ENCODE data around the gene TRIM50. TPM values are rescaled to one million over a fixed set of nuclear protein-coding genes. Genes with fewer than 3 reads are reported as not detected.
"Not testable (repeated sequence)": the region's sequence is repeated elsewhere in the genome, so short reads cannot be mapped to it uniquely, and the experiment has no call there.

Gene TRIM50
- total RNA-seq, 4 donors from 2014 or later = 0.41 TPM; not detected in 3

- TF ChIP-seq POLR2A (IDR thresholded peaks at IDR 0.05) = no peak
- no peak for TF ChIP-seq CTCF (IDR thresholded peaks at IDR 0.05 in 4 of 5, conservative IDR thresholded peaks at IDR 0.05 in 1 of 5)
- H3K36me3 ChIP-seq = peaks cover 0 to 36% of the 10 kb centered on the region in 2 donors
Observed at GRCh38 chr7:73303546-73303945, 24.3 kb downstream of the TRIM50 start.

GRCh38 chr7:73302846-73303245 is 25.0 kb downstream of the TRIM50 start:
- ATAC-seq; in situ Hi-C loops (cut with MboI; ENCODE audit: low sequenced_read_pairs in 4 of 4); H3K4me1 ChIP-seq; H3K4me3 ChIP-seq; intact Hi-C loops (cut with DNase I; ENCODE audit: low total_unique reads); H3K27ac ChIP-seq; H3K9me3 ChIP-seq; H3K27me3 ChIP-seq; DNase-seq: not testable (repeated sequence)
- peaks cover 0 to 36% of the 10 kb centered on the region in 2 donors for H3K36me3 ChIP-seq

More at GRCh38 chr7:73303546-73303945, 24.3 kb downstream of the TRIM50 start:
- Histone ChIP-seq H3K4me3 (no peak overlapping the region), H3K27me3 (no peaks in the 10 kb centered on the region), H3K4me1 (peaks cover 6 to 8% of the 10 kb centered on the region in 2 donors), H3K27ac (no peak overlapping the region), H3K9me3 (no peaks in the 10 kb centered on the region)
- intact Hi-C loops (cut with DNase I; ENCODE audit: low total_unique reads) = no loop called here
- in situ Hi-C loops (cut with MboI; ENCODE audit: low sequenced_read_pairs in 4 of 4) = no loop called here
- DNase-seq (no peak), ATAC-seq (no peak)

GRCh38 chr7:73301108-73301507 is 26.8 kb downstream of the TRIM50 start:
- peak in 1 of 2 donors; percentile 25 for ATAC-seq
- H3K4me3 ChIP-seq; H3K9me3 ChIP-seq; intact Hi-C loops (cut with DNase I; ENCODE audit: low total_unique reads); H3K27ac ChIP-seq; H3K4me1 ChIP-seq; in situ Hi-C loops (cut with MboI; ENCODE audit: low sequenced_read_pairs in 4 of 4); H3K27me3 ChIP-seq; DNase-seq: not testable (repeated sequence)
- H3K36me3 ChIP-seq = peaks cover 0 to 28% of the 10 kb centered on the region in 2 donors

GRCh38 chr7:73299812-73300211 is 28.1 kb downstream of the TRIM50 start:
- peaks cover 0 to 19% of the 10 kb centered on the region in 2 donors for H3K36me3 ChIP-seq
- DNase-seq; H3K27me3 ChIP-seq; H3K4me1 ChIP-seq; in situ Hi-C loops (cut with MboI; ENCODE audit: low sequenced_read_pairs in 4 of 4); H3K27ac ChIP-seq; intact Hi-C loops (cut with DNase I; ENCODE audit: low total_unique reads); H3K4me3 ChIP-seq; ATAC-seq; H3K9me3 ChIP-seq: not testable (repeated sequence)

- ATAC-seq; H3K36me3 ChIP-seq; in situ Hi-C loops (cut with MboI; ENCODE audit: low sequenced_read_pairs in 4 of 4); H3K4me3 ChIP-seq; DNase-seq; H3K9me3 ChIP-seq; H3K27ac ChIP-seq; H3K4me1 ChIP-seq; intact Hi-C loops (cut with DNase I; ENCODE audit: low total_unique reads); H3K27me3 ChIP-seq: not testable (repeated sequence)
Observed at GRCh38 chr7:73297706-73298105, 30.2 kb downstream of the TRIM50 start.

- DNase-seq; H3K9me3 ChIP-seq; H3K36me3 ChIP-seq; in situ Hi-C loops (cut with MboI; ENCODE audit: low sequenced_read_pairs in 4 of 4); H3K4me3 ChIP-seq; ATAC-seq; H3K27me3 ChIP-seq; intact Hi-C loops (cut with DNase I; ENCODE audit: low total_unique reads); H3K27ac ChIP-seq; H3K4me1 ChIP-seq: not testable (repeated sequence)
Observed at GRCh38 chr7:73297235-73297634, 30.6 kb downstream of the TRIM50 start.

- intact Hi-C loops (cut with DNase I; ENCODE audit: low total_unique reads); H3K9me3 ChIP-seq; H3K27me3 ChIP-seq; H3K36me3 ChIP-seq; H3K27ac ChIP-seq; H3K4me3 ChIP-seq; DNase-seq; H3K4me1 ChIP-seq; in situ Hi-C loops (cut with MboI; ENCODE audit: low sequenced_read_pairs in 4 of 4): not testable (repeated sequence)
- peak in 1 of 2 donors; percentile 41 for ATAC-seq
Observed at GRCh38 chr7:73277210-73277609, 50.7 kb downstream of the TRIM50 start.

GRCh38 chr7:73267813-73268212 is 60.1 kb downstream of the TRIM50 start:
- H3K27ac ChIP-seq; H3K4me3 ChIP-seq; H3K4me1 ChIP-seq; H3K9me3 ChIP-seq; DNase-seq; in situ Hi-C loops (cut with MboI; ENCODE audit: low sequenced_read_pairs in 4 of 4); H3K27me3 ChIP-seq; H3K36me3 ChIP-seq; ATAC-seq; intact Hi-C loops (cut with DNase I; ENCODE audit: low total_unique reads): not testable (repeated sequence)

- H3K4me3 ChIP-seq; DNase-seq; H3K9me3 ChIP-seq; intact Hi-C loops (cut with DNase I; ENCODE audit: low total_unique reads); H3K27ac ChIP-seq; H3K36me3 ChIP-seq; H3K4me1 ChIP-seq; in situ Hi-C loops (cut with MboI; ENCODE audit: low sequenced_read_pairs in 4 of 4); H3K27me3 ChIP-seq: not testable (repeated sequence)
- ATAC-seq = peak; percentile 74 to 79
Observed at GRCh38 chr7:73266719-73267368, 61.0 kb downstream of the TRIM50 start.
